Neural cell (in vitro differentiated cells): ENCODE results near the gene CLEC19A. TPM values are rescaled to one million over a fixed set of nuclear protein-coding genes. Genes with fewer than 3 reads are reported as not detected.

Experiments used
- H2AFZ ChIP-seq: fragments of 200-600, 300-800 bp; sonication (generic), shearing (Covaris generic); 2 replicates; pipeline ENCODE4 v1.6.0; 2014; ENCODE audit warnings: low read depth, mild to moderate bottlenecking, antibody characterized with exemption, low read length, moderate library complexity
- H3F3A ChIP-seq: fragments of 200-600 bp; shearing (Covaris generic); 2 replicates; pipeline ENCODE4 v1.6.1; 2016; ENCODE audit warnings: mild to moderate bottlenecking, moderate library complexity, mixed read lengths, antibody characterized with exemption, low read length; ENCODE audit not compliant: insufficient read depth, poor library complexity, severe bottlenecking
- H3K27ac ChIP-seq: fragments of 200-600, 300-800 bp; sonication (generic), shearing (Covaris generic); 2 replicates; pipeline ENCODE4 v1.5.1; 2014; ENCODE audit warnings: mild to moderate bottlenecking, low read length, moderate library complexity
- H3K27me3 ChIP-seq: fragments of 300-800, 200-600 bp; sonication (generic), shearing (Covaris generic); 2 replicates; pipeline ENCODE4 v1.6.0; 2014; ENCODE audit warnings: mild to moderate bottlenecking, low read depth, low read length, moderate library complexity; ENCODE audit not compliant: insufficient read depth
- H3K36me3 ChIP-seq: fragments of 300-800, 200-600 bp; sonication (generic), shearing (Covaris generic); 2 replicates; pipeline ENCODE4 v1.5.1; 2014; ENCODE audit warnings: mild to moderate bottlenecking, antibody characterized with exemption, low read length, moderate library complexity; ENCODE audit not compliant: insufficient read depth
- H3K4me2 ChIP-seq: fragments of 300-800, 200-600 bp; sonication (generic), shearing (Covaris generic); 2 replicates; pipeline ENCODE4 v1.6.0; 2014; ENCODE audit warnings: mild to moderate bottlenecking, low read length
- H3K4me3 ChIP-seq: fragments of 300-800, 200-600 bp; sonication (generic), shearing (Covaris generic); 2 replicates; pipeline ENCODE4 v1.5.1; 2014; ENCODE audit warnings: mild to moderate bottlenecking, low read length, moderate library complexity
- H3K79me2 ChIP-seq: fragments of 200-600 bp; shearing (Covaris generic); replicated peaks from 2 replicates; pipeline ENCODE4 v1.6.0; 2014; ENCODE audit warnings: mild to moderate bottlenecking, low read length, moderate library complexity; ENCODE audit not compliant: insufficient read depth
- H3K9ac ChIP-seq: fragments of 300-800, 200-600 bp; sonication (generic), shearing (Covaris generic); 2 replicates; pipeline ENCODE4 v1.6.1; 2016; ENCODE audit warnings: mild to moderate bottlenecking, low read length, mixed read lengths
- H3K9me2 ChIP-seq: fragments of 200-600 bp; shearing (Covaris generic); 2 replicates; pipeline ENCODE4 v1.6.1; 2016; ENCODE audit warnings: mild to moderate bottlenecking, low read length, mixed read lengths; ENCODE audit not compliant: insufficient read depth
- H3K9me3 ChIP-seq: fragments of 200-600, 300-800 bp; sonication (generic), shearing (Covaris generic); 2 replicates; pipeline ENCODE4 v1.6.1; 2016; ENCODE audit warnings: mild to moderate bottlenecking, mixed run types, low read length, moderate library complexity, mixed read lengths
- H4K20me1 ChIP-seq: fragments of 200-600 bp; shearing (Covaris generic); 2 replicates; pipeline ENCODE4 v1.6.1; 2016; ENCODE audit warnings: mild to moderate bottlenecking, mixed run types; ENCODE audit not compliant: insufficient read depth
- EP300 ChIP-seq: fragments of 450-650 bp; conservative IDR thresholded peaks from 2 replicates; pipeline ENCODE4 v1.6.1; 2014; ENCODE audit warnings: antibody characterized with exemption, mild to moderate bottlenecking, moderate library complexity; ENCODE audit not compliant: poor library complexity, severe bottlenecking
- EZH2 ChIP-seq: fragments of 200-600, 300-800 bp; shearing (Covaris generic), sonication (generic); IDR thresholded peaks from 2 replicates; pipeline ENCODE4 v1.6.1; 2014; ENCODE audit warnings: antibody characterized with exemption, low read length, borderline replicate concordance, mild to moderate bottlenecking; ENCODE audit not compliant: insufficient read depth, poor library complexity, severe bottlenecking
- MXI1 ChIP-seq: fragments of 450-650 bp; conservative IDR thresholded peaks from 2 replicates; pipeline ENCODE4 v1.6.1; 2014; ENCODE audit warnings: antibody characterized with exemption, mild to moderate bottlenecking; ENCODE audit not compliant: poor library complexity, severe bottlenecking
- POLR2AphosphoS5 ChIP-seq: IDR thresholded peaks from 2 replicates; pipeline ENCODE4 v1.6.1; 2012
- REST ChIP-seq: IDR thresholded peaks from 2 replicates; pipeline ENCODE4 v1.6.1; 2012; ENCODE audit warnings: borderline replicate concordance
- SMC3 ChIP-seq: fragments of 450-650 bp; conservative IDR thresholded peaks from 2 replicates; pipeline ENCODE4 v1.6.1; 2014; ENCODE audit warnings: antibody characterized with exemption, mild to moderate bottlenecking, moderate library complexity; ENCODE audit not compliant: poor library complexity
- TAF1 ChIP-seq: IDR thresholded peaks from 2 replicates; pipeline ENCODE4 v1.6.1; 2012; ENCODE audit warnings: low read depth
- polyA plus RNA-seq: library from polyadenylated mRNA; depleted of rRNA; stranded (reverse); fragments of >200 nt; gene quantifications from 2 replicates; pipeline ENCODE4 v1.2.3, GENCODE V29; 2014

The CLEC19A gene
- polyA plus RNA-seq, 1 donor from 2014 or later: not detected

- Histone ChIP-seq H3K9me2 (no peaks in the 10 kb centered on the region), H4K20me1 (no peaks in the 10 kb centered on the region), H3K36me3 (no peaks in the 10 kb centered on the region), H3K79me2 (no peaks in the 10 kb centered on the region), H3K4me2 (no peak overlapping the region), H2AFZ (no peak overlapping the region), H3K27ac (no peak overlapping the region), H3K9ac (no peak overlapping the region), H3K9me3 (no peaks in the 10 kb centered on the region), H3F3A (no peaks in the 10 kb centered on the region), H3K4me3 (no peak overlapping the region), H3K27me3 (no peaks in the 10 kb centered on the region)
- TF ChIP-seq SMC3: no peak
- no peak for TF ChIP-seq REST
- TF ChIP-seq EP300: no peak
- TF ChIP-seq EZH2: no peak
- TF ChIP-seq MXI1: no peak
Observed at GRCh38 chr16:19314718-19315425, 29.3 kb downstream of the CLEC19A start.

- no peak overlapping the region for H2AFZ ChIP-seq
- H3K36me3 ChIP-seq: no peaks in the 10 kb centered on the region
- H3K9me2 ChIP-seq: no peaks in the 10 kb centered on the region
- H3K9ac ChIP-seq: no peak overlapping the region
- H3K4me2 ChIP-seq: no peak overlapping the region
- H3F3A ChIP-seq: no peaks in the 10 kb centered on the region
- no peak for TF ChIP-seq POLR2AphosphoS5
- TF ChIP-seq MXI1: no peak
- no peak for TF ChIP-seq SMC3
- TF ChIP-seq EP300: no peak
- TF ChIP-seq REST: no peak
- TF ChIP-seq TAF1: no peak
- no peaks in the 10 kb centered on the region for H4K20me1 ChIP-seq
- no peak overlapping the region for H3K27ac ChIP-seq
- no peaks in the 10 kb centered on the region for H3K9me3 ChIP-seq
- H3K27me3 ChIP-seq: no peaks in the 10 kb centered on the region
- no peak overlapping the region for H3K4me3 ChIP-seq
- H3K79me2 ChIP-seq: no peaks in the 10 kb centered on the region
Observed at GRCh38 chr16:19315889-19316433, 30.4 kb downstream of the CLEC19A start.
